HG02763 (cell line): ENCODE measurements around the gene ZNF41.

Experiments used
- ATAC-seq: cut with Tn5 transposase; IDR thresholded peaks from one replicate; pipeline ENCODE4 v1.9.1; 2021; ENCODE audit warnings: mild to moderate bottlenecking, moderate library complexity; ENCODE audit not compliant: unreplicated experiment

ZNF41 gene

GRCh38 chrX:47413179-47413594, 69.8 kb downstream of the ZNF41 start:
- ATAC-seq: no peak
